SJCRH30 (cell line): Measurements from ENCODE around the gene PUSL1. TPM values are rescaled to one million over a fixed set of nuclear protein-coding genes. Genes with fewer than 3 reads are reported as not detected.

Experiments used
- DNase-seq, 2 experiments: peaks; one replicate each; pipeline ENCODE4 v3.0.0-alpha.2; 2015 to 2020
- H3K27ac ChIP-seq: fragments of 250-450 bp; sonication (Bioruptor Pico); 2 replicates; pipeline ENCODE4 v1.5.1; 2020; ENCODE audit warnings: mild to moderate bottlenecking, moderate library complexity
- H3K27me3 ChIP-seq: fragments of 250-450 bp; sonication (Bioruptor Pico); 2 replicates; pipeline ENCODE4 v1.5.1; 2020; ENCODE audit warnings: mild to moderate bottlenecking, moderate library complexity
- H3K36me3 ChIP-seq: fragments of 250-450 bp; sonication (Bioruptor Pico); 2 replicates; pipeline ENCODE4 v1.5.1; 2020; ENCODE audit warnings: mild to moderate bottlenecking, moderate library complexity
- H3K4me1 ChIP-seq: fragments of 250-450 bp; sonication (Bioruptor Pico); 2 replicates; pipeline ENCODE4 v1.5.1; 2020; ENCODE audit warnings: mild to moderate bottlenecking, moderate library complexity
- H3K4me3 ChIP-seq: fragments of 250-450 bp; sonication (Bioruptor Pico); 2 replicates; pipeline ENCODE4 v1.5.1; 2020; ENCODE audit warnings: mild to moderate bottlenecking, moderate library complexity
- H3K9me3 ChIP-seq: fragments of 250-450 bp; sonication (Bioruptor Pico); replicated peaks from 2 replicates; pipeline ENCODE4 v1.5.1; 2020; ENCODE audit warnings: mild to moderate bottlenecking, moderate library complexity
- total RNA-seq: library from RNA; depleted of rRNA; stranded (reverse); fragments of >200 nt; shearing (Covaris generic); gene quantifications from 2 replicates; pipeline ENCODE4 v1.2.3, GENCODE V29; 2014

The PUSL1 gene
- total RNA-seq, 1 experiment from 2014 or later: 25.3 TPM

DNA sequence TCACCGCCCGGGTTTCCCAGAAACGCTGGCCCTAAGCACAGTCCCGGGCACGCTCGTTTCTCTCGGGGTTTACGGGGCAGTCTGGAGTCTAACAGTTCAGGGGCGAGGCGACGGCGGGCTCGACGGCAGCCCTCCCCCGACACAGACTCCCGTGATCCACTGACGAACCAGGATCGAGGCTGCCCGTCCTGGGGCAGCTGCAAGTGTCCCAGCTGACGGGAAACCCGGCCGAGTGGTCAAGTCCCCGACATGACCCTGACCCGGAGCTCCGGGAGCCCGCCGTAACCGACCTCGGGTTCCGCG lies 35.2 kb upstream of the PUSL1 start:
- no peaks in the 10 kb centered on the region for H3K27me3 ChIP-seq
- H3K9me3 ChIP-seq: no peaks in the 10 kb centered on the region
- no peak for DNase-seq
- H3K4me1 ChIP-seq: peaks cover 3% of the 10 kb centered on the region; the same call in 1 of the 2 replicates
- H3K27ac ChIP-seq: peak overlapping the region; percentile 48; the same call in 1 of the 2 replicates
- peak overlapping the region; percentile 93 for H3K4me3 ChIP-seq
- H3K36me3 ChIP-seq: peaks cover 7% of the 10 kb centered on the region; the same call in 1 of the 2 replicates

DNA sequence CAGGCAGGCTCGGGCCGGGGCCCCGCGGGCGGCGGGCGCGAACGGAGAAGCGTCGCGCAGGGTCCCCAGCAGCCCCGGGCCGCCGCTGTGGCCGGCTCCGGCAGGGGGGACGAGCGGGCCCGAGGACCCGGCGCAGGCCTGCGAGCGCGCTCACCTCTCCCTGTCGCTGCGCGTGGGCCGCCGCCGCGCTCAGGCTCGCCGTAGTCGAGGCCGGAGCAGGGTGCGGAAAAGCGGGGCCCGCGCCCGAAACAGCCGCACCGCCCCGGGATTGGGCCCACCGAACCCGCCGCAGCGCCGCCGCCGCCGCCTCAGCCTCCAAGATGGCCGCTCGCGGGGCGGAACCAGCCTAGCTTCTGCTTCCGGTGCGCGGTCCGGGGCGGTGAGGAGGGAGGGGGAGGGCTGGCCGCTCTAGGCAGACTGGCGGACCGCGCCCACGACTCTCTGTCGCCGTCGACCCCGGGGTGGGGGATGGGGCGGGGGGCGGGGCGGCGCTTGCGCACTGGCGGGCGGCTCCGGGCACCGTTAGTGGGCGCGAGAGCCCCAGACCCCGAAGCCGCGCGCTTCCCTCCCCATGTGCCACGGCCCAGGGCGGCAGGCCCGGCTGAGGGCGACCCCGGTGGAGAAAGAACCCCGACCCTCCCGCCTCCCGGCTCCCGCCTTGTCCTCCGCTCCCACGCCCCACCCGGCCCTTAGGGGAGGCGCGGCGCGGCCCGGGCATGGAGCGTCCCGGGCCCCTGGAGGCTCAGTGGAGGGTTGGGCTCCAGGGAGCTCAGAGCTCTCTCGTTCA lies 34.7 kb upstream of the PUSL1 start, which contains the start of gene UBE2J2:
Gene UBE2J2, minus strand, starts transcription at position 343 of the 787 bp plus-strand sequence. CDS start 5,862 bp downstream, outside the sequence.
- peaks cover 3% of the 10 kb centered on the region; the same call in 1 of the 2 replicates for H3K4me1 ChIP-seq
- H3K9me3 ChIP-seq: no peaks in the 10 kb centered on the region
- no peaks in the 10 kb centered on the region for H3K27me3 ChIP-seq
- H3K27ac ChIP-seq: peak within 1 kb of the TSS; percentile 48; the same call in 1 of the 2 replicates
- DNase-seq: peak; percentile 96 to 97
- H3K4me3 ChIP-seq: peak within 1 kb of the TSS; percentile 93
- peaks cover 5% of the 10 kb centered on the region; the same call in 1 of the 2 replicates for H3K36me3 ChIP-seq

DNA sequence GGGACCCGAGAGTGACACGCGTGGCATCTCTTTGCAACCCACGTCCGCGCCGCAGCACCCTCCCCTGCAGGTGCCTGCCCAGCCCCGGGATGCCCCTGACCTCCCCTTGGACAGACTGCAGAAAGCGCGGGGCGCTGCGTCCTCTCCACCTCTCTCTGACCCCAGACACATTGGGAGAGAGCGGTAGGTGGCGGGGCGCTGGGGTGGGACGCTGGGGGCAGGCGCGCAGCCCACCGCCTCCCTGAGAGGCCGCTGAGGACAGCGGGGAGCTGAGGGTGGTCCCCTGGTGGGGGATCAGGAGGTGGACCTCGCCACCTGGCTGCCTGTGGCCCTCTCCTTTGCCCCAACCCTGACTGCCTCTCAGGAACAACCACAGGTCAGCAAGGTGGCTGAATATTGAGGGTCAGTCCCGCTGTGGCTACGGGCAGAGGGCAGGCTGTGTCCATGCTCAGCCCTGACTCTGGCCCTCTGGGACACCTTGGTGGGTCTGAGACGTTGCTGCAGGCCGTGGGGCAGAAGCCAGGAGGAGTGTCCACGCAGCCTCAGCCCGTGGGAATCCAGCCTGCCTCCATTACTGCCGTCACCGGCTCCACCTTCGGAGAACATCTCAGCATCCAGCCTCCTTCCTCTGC lies 34.0 kb upstream of the PUSL1 start:
- Histone ChIP-seq H3K4me3 (peak overlapping the region; percentile 93), H3K4me1 (peaks cover 3% of the 10 kb centered on the region; the same call in 1 of the 2 replicates), H3K27me3 (no peaks in the 10 kb centered on the region), H3K9me3 (no peaks in the 10 kb centered on the region), H3K36me3 (0 out of 2 replicates have a peak, but pooled peaks cover 5% of the 10 kb centered on the region), H3K27ac (peak overlapping the region; percentile 48; the same call in 1 of the 2 replicates)
- DNase-seq: no peak

DNA sequence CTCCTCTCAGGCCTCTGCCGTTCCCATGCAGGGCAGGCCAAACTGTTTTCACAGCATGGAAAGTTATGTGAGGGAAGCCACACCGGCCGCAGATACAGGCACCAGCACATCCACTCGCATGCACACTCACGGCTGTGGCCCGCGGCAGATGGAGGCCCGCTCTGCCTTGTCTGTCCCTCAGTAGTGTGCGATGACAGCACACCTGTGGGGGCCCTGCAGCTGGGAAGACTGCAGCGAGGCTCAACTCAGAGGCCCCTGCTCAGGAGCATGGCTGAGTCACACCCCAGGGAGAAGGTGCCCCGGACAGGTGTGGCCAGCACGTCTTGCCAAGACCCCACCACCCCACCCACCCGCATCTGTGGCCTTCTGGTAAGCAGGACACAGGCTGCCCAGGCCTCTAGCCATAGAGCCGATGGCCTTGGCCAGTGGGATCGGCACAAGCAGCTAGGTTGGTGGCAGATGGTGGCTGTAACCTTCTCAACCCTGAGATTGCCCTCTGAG lies 33.4 kb upstream of the PUSL1 start:
- 0 out of 2 replicates have a peak, but pooled peaks cover 5% of the 10 kb centered on the region for H3K36me3 ChIP-seq
- no peak for DNase-seq
- no peaks in the 10 kb centered on the region for H3K27me3 ChIP-seq
- H3K9me3 ChIP-seq: no peaks in the 10 kb centered on the region
- H3K4me3 ChIP-seq: peak overlapping the region; percentile 93; the same call in 1 of the 2 replicates
- H3K27ac ChIP-seq: no peak overlapping the region; the same call in 1 of the 2 replicates
- H3K4me1 ChIP-seq: peaks cover 3% of the 10 kb centered on the region; the same call in 1 of the 2 replicates

DNA sequence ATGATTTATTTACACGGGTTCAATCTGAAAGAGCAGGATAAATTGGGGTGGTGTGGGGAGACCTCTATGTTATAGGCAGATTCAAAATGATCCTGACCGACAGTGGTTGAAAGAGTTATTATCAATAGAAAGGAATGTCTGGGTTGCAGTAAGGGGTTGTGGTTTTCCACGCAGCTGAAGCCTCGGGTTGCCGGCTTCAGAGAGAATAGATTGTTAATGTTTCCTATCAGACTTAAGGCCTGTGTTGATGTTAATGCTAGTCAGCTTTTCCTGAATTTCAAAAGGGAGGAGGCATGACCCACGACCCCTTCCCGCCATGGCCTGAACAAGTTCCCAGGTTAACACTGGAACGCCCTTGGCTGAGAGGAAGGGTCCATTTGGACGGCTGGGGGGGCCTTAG lies 32.6 kb upstream of the PUSL1 start:
- no peak for DNase-seq
- Histone ChIP-seq H3K36me3 (0 out of 2 replicates have a peak, but pooled peaks cover 5% of the 10 kb centered on the region), H3K27ac (no peak overlapping the region), H3K27me3 (no peaks in the 10 kb centered on the region), H3K4me3 (no peak overlapping the region), H3K9me3 (no peaks in the 10 kb centered on the region), H3K4me1 (peaks cover 3% of the 10 kb centered on the region; the same call in 1 of the 2 replicates)

DNA sequence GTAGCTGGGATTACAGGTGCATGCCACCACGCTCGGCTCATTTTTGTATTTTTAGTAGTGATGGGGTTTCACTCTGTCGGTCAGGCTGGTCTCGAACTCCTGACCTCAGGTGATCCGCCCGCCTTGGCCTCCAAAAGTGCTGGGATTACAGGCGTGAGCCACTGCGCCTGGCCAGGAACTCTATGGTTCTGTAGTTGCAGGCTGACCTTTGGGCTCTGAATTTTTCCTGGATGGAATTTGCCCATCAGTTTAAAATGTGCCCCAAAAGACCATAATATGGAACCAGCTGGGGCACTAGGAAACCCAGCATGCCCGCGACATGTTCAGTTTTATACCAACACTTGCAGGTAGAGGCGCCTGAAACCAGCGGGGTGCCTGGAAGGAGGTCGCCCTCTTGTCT lies 29.8 kb upstream of the PUSL1 start:
- DNase-seq: no peak
- H3K36me3 ChIP-seq: no peaks in the 10 kb centered on the region
- H3K9me3 ChIP-seq: no peaks in the 10 kb centered on the region
- H3K27me3 ChIP-seq: no peaks in the 10 kb centered on the region
- H3K4me3 ChIP-seq: no peak overlapping the region
- peaks cover 9% of the 10 kb centered on the region; the same call in 1 of the 2 replicates for H3K4me1 ChIP-seq
- no peak overlapping the region for H3K27ac ChIP-seq

DNA sequence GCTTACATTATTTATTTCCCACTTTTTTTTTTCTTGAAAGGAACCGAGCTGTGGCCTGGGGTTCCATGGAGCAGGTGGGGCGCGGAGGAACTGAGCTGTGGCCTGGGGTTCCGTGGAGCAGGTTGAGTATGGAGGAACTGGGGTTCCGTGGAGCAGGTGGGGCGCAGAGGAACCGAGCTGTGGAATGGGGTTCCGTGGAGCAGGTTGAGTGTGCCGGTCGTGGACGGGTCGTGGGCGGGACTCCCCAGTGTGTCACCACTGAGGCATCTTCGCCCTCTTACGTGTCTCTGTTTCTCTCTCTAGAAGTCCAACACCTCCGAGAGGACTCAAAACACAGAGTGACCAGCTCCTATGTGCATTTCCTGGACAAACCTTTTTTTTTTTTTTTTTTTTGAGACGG lies 29.4 kb upstream of the PUSL1 start:
- no peaks in the 10 kb centered on the region for H3K9me3 ChIP-seq
- H3K27ac ChIP-seq: no peak overlapping the region
- no peaks in the 10 kb centered on the region for H3K27me3 ChIP-seq
- no peak for DNase-seq
- H3K4me3 ChIP-seq: no peak overlapping the region
- peaks cover 9% of the 10 kb centered on the region; the same call in 1 of the 2 replicates for H3K4me1 ChIP-seq
- no peaks in the 10 kb centered on the region for H3K36me3 ChIP-seq

DNA sequence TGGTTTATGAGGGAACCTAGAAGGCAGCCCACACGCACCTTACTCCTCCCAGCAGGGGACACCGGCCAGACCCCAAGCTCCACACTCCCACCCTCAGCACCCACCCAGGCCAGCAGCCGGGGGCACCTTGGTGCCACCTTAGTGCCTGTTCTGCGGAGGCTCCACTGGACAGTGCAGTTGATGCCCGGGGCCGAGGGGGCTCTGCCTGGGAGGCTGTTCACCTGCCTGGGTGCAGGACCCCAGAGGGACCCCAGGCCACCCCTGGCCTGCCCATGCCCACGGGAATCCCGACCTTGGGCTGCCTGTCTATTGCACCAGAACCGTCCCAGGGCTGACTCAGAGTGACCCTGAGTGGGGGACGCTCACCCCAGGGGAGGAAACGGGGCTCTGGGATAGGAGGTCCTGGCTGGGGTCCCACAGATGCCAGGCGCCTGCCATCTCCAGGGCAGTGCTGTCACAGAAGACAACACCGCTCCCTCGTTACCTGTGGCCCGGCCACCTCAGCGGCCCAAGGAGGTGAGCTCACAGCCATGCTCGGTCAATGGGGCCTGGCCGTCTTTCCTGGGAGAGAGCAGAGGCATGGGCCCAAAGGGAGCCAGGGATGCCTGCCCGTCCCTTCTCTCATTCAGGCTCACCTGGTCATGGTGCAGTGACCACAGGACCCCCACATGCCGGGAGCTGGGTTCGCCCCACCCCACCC lies 27.5 kb upstream of the PUSL1 start:
- Histone ChIP-seq H3K9me3 (no peaks in the 10 kb centered on the region), H3K27me3 (no peaks in the 10 kb centered on the region), H3K4me1 (peaks cover 5% of the 10 kb centered on the region; the same call in 1 of the 2 replicates), H3K27ac (no peak overlapping the region), H3K36me3 (no peaks in the 10 kb centered on the region), H3K4me3 (no peak overlapping the region)
- DNase-seq: no peak

DNA sequence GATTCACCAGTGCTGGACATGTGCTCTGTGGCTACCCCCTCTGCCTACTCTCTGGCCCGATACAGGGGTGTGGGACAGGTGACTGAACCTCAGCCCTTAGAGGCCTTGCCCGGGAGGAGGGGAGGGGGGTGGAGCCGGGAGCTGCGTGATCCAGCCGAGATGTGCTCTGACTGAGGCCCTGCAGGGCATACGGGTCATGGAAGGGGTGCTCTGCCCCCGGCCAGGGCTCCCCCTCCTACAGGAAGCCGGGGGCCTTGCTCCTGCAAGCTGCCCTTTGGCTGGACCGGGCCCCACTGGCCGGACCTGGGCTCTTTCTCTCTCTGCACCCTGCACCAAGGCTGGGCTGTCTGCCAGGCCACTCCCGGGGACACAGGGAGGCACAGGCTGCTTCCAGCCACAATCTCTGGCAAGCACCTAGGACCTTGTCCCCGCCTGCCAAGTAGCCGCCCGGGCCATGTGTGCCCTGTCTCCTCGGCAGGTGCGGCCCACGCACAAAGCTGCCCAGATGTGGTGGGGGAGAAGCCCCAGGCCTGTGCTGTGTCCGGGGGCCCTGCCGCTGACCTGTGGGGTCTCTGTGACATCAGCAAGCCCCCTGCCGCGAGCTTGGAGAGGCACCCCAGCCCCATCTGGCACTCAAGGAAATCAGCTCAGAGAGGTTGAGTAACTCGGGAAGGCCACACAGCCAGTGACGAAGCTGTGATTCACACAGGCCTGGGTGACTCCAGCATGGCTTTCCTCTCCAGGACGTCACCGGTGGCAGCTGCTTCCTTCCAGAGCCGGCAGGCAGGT lies 26.7 kb upstream of the PUSL1 start:
- Histone ChIP-seq H3K27ac (no peak overlapping the region; the same call in 1 of the 2 replicates), H3K4me1 (peaks cover 5% of the 10 kb centered on the region; the same call in 1 of the 2 replicates), H3K36me3 (no peaks in the 10 kb centered on the region), H3K9me3 (no peaks in the 10 kb centered on the region), H3K27me3 (no peaks in the 10 kb centered on the region), H3K4me3 (no peak overlapping the region)
- peak; percentile 76 to 81 for DNase-seq

DNA sequence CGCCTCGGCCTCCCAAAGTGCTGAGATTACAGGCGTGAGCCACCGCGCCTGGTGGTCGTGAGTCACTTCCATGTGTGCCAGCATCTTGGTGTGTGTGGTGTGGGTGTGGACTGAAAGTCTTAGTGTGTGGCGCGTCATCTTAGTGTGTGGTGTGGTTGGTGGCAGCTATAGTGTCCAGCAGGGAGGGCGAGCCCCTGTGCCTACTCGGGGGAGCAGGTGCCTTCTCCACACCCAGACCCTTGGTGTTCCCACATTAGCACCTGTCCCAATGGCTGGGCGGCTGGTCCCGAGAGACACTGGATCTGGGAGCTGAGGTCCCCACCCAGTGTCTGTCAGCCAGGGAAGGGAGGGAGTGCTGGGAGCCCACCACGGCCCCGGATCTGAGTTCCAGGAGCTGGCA lies 25.4 kb upstream of the PUSL1 start:
- peak; percentile 70 to 73 for DNase-seq
- H3K27ac ChIP-seq: no peak overlapping the region; the same call in 1 of the 2 replicates
- H3K4me3 ChIP-seq: no peak overlapping the region
- H3K27me3 ChIP-seq: no peaks in the 10 kb centered on the region
- no peaks in the 10 kb centered on the region for H3K36me3 ChIP-seq
- no peaks in the 10 kb centered on the region for H3K9me3 ChIP-seq
- H3K4me1 ChIP-seq: peaks cover 5% of the 10 kb centered on the region; the same call in 1 of the 2 replicates

DNA sequence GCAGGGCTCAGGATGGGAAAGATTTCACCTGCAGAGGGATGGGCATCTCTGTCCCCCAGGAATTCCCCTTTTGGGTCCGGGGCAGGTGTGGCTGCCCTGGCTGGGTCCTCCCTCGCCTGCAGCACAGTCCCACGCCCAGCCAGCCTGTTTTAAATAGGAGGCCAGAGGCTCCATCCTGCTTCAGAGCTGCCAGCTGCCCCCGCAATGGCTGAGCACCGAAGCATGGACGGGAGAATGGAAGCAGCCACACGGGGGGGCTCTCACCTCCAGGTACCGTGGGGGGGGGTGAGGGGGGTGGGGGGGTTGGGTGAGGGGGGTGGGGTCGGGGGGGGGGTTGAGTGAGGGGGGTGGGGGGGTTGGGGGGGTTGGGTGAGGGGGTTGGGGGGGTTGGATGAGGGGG lies 24.6 kb upstream of the PUSL1 start:
- H3K27ac ChIP-seq: no peak overlapping the region
- H3K9me3 ChIP-seq: no peaks in the 10 kb centered on the region
- peak in 1 of 2 experiments; percentile 46 for DNase-seq
- H3K4me3 ChIP-seq: no peak overlapping the region
- H3K27me3 ChIP-seq: no peaks in the 10 kb centered on the region
- peaks cover 5% of the 10 kb centered on the region; the same call in 1 of the 2 replicates for H3K4me1 ChIP-seq
- no peaks in the 10 kb centered on the region for H3K36me3 ChIP-seq

DNA sequence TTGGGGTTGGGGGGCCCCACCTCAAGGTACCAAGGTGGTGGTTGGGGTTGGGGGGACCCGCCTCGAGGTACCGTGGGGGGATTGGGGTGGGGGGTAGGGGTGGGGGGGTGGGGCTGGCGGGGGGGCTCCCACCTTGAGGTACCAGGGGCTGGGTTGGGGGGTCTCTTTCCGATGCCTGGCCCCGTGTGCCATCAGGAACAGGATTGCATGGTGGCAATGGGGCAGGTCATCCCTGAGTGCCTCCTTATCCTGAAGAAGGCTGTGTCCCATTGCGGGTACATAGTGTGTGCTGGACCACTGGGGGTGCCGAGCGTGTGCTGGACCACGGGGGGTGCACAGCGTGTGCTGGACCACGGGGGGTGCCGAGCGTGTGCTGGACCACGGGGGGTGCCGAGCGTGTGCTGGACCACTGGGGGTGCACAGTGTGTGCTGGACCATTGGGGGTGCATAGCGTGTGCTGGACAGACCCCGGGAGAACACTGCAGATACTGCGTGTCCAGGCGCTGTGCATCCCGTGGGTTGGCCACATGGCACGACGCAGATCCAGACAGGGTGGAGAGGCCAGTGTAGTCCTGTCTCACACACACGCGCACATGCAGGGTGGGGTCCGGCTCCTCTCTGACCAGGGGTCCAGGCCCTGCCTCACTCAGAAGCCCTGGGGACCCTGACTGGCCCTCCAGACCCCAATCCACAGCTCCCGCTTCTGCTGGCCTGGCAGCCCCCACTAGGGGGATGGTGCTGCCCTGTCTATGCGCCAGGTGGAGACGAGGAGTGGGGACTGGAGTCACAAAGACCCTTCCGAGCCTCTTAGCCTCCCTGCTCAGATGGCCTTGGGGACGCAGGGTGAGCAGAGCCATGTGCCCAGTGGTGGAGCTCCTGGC lies 23.9 kb upstream of the PUSL1 start:
- H3K27ac ChIP-seq: no peak overlapping the region
- H3K27me3 ChIP-seq: no peaks in the 10 kb centered on the region
- DNase-seq: no peak
- no peaks in the 10 kb centered on the region for H3K9me3 ChIP-seq
- H3K4me1 ChIP-seq: peaks cover 5% of the 10 kb centered on the region; the same call in 1 of the 2 replicates
- H3K36me3 ChIP-seq: no peaks in the 10 kb centered on the region
- H3K4me3 ChIP-seq: no peak overlapping the region

DNA sequence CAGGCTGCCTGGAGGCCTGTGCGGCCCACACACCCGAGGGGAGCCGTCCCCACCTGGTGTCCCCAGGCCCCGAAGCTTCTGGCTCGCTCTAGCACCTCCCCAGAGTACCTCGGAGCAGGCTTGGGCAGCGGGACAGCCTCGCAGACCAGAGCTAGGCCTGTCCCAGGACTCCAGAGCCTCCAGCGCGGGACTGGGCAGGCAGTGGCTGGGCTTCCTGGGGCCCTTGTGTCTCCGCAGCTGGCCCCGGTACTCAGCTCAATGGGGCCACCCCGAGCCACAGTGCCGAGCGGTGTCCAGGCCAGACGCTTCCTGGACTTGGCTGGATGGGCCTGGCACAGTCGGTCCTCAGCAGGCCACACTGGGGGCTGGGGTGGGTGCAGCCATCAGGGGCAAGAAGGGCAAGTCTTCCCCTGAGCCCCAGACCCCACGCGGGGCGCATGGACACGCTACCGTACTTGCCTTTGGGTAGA lies 23.3 kb upstream of the PUSL1 start:
- Histone ChIP-seq H3K27me3 (no peaks in the 10 kb centered on the region), H3K36me3 (no peaks in the 10 kb centered on the region), H3K27ac (no peak overlapping the region), H3K4me3 (no peak overlapping the region), H3K4me1 (peaks cover 6% of the 10 kb centered on the region; the same call in 1 of the 2 replicates), H3K9me3 (no peaks in the 10 kb centered on the region)
- DNase-seq: no peak
